Placental epithelial cell (primary cell): ENCODE data around the gene BEX1. TPM values are rescaled to one million over a fixed set of nuclear protein-coding genes. Genes with fewer than 3 reads are reported as not detected.

Source experiments
- total RNA-seq: library from RNA; depleted of rRNA; stranded (reverse); fragments of >200 nt; gene quantifications from 2 replicates; pipeline ENCODE4 v1.2.3, GENCODE V29; 2012

The BEX1 gene
- total RNA-seq = not detected in 2 replicates

GRCh38 chrX:103063918-103064434 lies at the start of gene BEX1:
Gene BEX1 (minus strand): TSS chrX:103064171. CDS start chrX:103063274, 897 bp downstream.

GRCh38 chrX:103092942-103093341 lies 29.0 kb upstream of the BEX1 start, which contains the start of gene NXF3:
Gene NXF3 (minus strand): TSS chrX:103093143. CDS start chrX:103093023, 120 bp downstream.

Other genes with a start within 250 kb of the BEX1 start
- 2.0 TPM in 1 of 2 replicates, not detected in the other for gene RAB40AL, start 126.9 kb downstream of the BEX1 start, total RNA-seq
- not detected in 2 replicates for gene NXF3, start 29.0 kb upstream of the BEX1 start, total RNA-seq
- 18.7 and 22.8 TPM in 2 replicates for gene BEX4, start 150.9 kb upstream of the BEX1 start, total RNA-seq
- 126 and 214 TPM in 2 replicates for gene TCEAL8, start 191.0 kb upstream of the BEX1 start, total RNA-seq
- not detected in 2 replicates for gene TCEAL5, start 212.6 kb upstream of the BEX1 start, total RNA-seq
- 2.1 and 6.7 TPM in 2 replicates for gene BEX2, start 246.8 kb upstream of the BEX1 start, total RNA-seq